ENCODE results near the gene MADD.

MADD gene

DNA sequence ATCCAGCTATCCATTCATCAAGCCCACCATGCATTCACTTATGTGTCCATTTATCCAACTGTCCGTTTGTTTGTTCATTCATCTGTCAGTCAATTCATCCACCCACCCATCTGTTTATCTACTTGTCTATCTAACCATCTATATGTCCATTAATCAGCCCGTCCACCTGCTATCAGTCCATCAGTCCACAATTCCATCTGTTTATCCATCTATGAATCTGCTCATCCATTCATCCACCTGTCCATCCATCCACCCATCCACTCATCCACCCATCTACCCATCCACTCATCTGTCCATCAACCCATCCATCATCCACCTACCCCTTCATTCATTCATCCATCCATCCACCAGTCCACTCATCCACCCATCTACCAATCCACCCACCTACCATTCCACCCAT lies 109.4 kb downstream of the MADD start:
- no peak for DNase-seq (ENCODE audit: low read depth in 2 of 2, low spot score in 1 of 2)
